GM18861 (cell line): ENCODE measurements around the gene LAMB2.

Experiments
- ATAC-seq: cut with Tn5 transposase; IDR thresholded peaks from one replicate; pipeline ENCODE4 v1.9.1; 2021; ENCODE audit not compliant: unreplicated experiment

LAMB2 gene

DNA sequence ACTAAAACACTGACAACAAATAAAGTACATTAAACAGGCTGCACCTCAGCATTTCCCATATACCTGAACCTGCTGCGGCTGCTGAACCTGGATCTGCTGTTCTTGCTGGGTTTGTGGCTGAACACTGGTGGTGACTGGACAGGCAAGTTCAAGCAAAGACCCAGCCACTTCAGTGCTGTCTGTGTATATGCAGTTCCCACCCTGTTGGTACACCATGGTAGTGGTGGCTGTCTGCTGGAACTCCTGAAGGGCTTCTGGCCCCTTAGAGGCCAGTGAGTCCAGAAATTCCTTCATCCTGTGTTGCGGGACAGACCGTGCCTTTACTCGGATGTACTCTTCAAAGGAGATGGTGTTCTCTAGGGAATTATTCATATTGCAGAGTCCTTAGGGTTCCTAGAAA lies 56.2 kb downstream of the LAMB2 start:
- no peak for ATAC-seq

DNA sequence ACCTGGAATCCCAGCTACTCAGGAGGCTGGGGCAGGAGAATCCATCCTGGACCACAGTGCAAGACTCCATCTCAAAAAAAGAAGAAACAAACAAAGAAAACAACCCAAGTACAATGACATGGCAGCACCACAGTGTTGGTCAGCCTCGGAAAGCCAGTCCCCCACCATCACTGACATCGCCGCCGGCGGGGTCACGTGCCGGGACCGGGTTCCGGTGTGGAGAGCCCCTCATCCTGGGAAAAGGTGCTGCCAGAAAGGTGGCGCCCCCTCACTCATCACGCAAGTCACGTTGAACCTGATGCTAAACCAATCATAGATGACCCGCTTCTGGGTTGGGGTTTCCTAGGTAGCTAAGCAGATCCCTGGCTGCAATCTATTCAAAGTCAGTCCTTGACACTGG lies 56.7 kb downstream of the LAMB2 start:
- ATAC-seq = no peak
